HTERT RPE-1 (cell line): ENCODE results near the gene METTL5.
"Not testable (repeated sequence)": the region's sequence is repeated elsewhere in the genome, so short reads cannot be mapped to it uniquely, and the experiment has no call there.

Experiments used
- in situ Hi-C: fragments of 300-500 bp; cut with MboI; formaldehyde crosslinking; loops from 4 replicates; pipeline ENCODE4 v1.14.3; 2020; ENCODE audit warnings: low sequenced_read_pairs

METTL5 gene

DNA sequence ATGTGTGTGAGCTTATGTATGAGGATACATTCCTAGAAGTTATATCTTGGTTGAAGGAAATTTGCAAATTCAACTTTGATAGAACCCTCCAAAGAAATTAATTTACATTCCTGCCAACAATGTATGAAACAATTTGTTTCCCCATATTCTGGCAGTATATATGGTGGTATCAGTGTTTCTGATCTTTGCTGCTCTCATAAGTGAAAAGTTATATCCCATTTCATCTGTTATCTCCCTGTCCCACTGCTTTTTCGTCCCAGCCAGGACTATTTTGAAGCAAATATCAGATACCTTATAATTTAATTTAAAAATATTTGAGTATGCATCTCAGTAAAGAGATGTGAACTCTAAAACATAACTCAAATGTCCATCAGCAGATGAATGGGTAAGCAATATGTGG is 9.7 kb upstream of the METTL5 start:
- in situ Hi-C loops, result no loop called here

- in situ Hi-C loops, result no loop called here
These were observed 3.6 kb upstream of the METTL5 start for GRCh38 chr2:169828141-169828811.

DNA sequence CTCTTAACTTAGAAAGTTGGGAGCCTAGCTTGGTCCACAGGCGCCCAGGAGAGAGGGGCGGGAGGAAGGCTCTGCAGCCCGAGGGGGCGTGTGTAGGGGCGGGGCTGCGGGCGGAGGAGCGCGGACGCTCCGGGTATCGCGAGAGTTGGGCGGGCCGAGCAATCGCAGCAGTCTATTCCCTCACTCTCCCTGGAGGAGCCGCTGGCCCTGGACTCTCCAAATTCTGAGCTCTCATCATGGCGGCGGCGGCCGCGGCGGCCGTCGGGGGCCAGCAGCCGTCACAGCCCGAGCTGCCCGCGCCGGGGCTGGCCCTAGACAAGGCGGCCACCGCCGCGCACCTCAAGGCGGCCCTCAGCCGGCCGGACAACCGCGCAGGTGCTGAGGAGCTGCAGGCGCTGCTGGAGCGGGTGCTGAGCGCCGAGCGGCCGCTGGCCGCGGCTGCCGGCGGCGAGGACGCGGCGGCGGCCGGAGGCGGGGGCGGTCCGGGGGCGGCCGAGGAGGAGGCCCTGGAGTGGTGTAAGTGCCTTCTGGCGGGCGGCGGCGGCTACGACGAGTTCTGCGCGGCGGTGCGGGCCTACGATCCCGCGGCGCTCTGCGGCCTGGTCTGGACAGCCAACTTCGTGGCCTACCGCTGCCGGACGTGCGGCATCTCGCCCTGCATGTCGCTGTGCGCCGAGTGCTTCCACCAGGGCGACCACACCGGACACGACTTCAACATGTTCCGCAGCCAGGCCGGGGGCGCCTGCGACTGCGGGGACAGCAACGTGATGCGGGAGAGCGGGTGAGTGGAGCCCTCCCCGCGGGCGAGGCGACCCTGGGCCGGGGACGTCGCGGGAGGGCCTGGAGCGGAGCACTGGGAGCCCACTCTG is 2.8 kb upstream of the METTL5 start, which contains the start of gene UBR3:
Gene UBR3, plus strand, starts transcription at position 183 of the 869 bp plus-strand sequence. Its CDS starts 54 bp downstream, at position 237.
- in situ Hi-C loops, result no loop called here

GRCh38 chr2:169823996-169824372 is 721 bp downstream of the METTL5 start:
- in situ Hi-C loops, result no loop called here

GRCh38 chr2:169822785-169823392 is 1.8 kb downstream of the METTL5 start:
- in situ Hi-C loops, result no loop called here

DNA sequence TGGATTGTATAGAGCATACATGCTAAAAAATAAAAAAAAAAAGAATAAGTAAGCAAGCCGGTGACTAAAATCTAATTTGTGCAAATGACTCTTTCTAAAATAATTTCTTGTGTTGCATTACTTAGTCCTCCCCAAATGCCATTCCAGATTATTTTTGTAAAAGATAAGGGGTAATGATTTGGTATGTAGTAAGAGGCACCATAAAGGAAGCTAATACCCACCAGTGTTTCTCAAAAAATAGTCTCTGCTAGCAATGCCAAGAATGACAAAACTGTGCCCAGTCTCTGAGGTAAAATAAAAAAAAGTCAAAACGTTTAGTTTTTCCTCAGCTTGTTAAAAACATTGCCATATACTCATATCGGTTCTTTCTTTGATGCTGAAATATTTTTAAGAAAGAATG is 2.7 kb downstream of the METTL5 start:
- in situ Hi-C loops, result no loop called here

DNA sequence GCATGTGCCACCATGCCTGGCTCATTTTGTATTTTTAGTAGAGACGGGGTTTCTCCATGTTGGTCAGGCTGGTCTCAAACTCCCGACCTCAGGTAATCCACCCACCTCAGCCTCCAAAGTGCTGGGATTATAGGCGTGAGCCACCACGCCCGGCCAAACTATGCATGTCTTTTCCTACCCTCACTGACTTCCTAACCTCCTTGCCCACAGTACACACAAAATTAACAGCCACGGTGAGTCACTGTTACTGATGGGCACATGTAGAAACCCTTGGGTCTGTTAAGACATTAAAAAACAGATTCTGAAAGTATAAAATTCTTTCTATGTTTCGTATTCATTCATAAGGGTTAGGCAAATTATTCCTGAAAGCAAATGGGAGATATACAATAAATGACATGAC is 4.6 kb downstream of the METTL5 start:
- in situ Hi-C loops, result not testable (repeated sequence)

DNA sequence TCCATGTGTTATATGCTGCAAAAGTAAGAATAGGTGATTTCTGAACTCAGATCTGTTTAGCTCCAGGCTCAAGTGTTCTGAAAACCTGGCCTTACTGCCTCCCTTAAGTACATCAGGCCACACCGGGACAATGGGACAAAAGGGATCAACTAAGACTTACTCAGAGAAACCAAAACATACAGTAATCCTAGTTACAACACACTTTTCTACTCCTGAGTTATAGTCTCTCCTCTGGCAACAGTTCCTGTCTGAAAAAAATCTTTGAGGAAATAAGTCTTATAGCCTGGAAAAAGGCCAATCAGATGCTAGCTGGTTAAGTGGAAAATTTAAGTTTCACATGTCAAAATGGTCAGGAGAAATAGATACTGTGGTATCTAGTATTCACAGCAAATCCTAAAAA is 5.6 kb downstream of the METTL5 start:
- in situ Hi-C loops, result no loop called here

- in situ Hi-C loops, result no loop called here
These were observed 6.5 kb downstream of the METTL5 start for GRCh38 chr2:169818241-169818640.

DNA sequence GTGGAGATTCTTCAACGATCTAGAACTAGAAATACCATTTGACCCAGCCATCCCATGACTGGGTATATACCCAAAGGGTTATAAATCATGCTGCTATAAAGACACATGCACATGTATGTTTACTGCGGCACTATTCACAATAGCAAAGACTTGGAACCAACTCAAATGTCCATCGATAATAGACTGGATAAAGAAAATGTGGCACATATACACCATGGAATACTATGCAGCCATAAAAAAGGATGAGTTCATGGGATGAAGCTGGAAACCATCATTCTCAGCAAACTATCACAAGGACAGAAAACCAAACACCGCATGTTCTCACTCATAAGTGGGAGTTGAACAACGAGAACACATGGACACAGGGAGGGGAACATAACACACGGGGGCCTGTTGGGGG is 7.3 kb downstream of the METTL5 start:
- in situ Hi-C loops, result not testable (repeated sequence)

GRCh38 chr2:169816961-169817360 is 7.7 kb downstream of the METTL5 start:
- in situ Hi-C loops, result not testable (repeated sequence)

DNA sequence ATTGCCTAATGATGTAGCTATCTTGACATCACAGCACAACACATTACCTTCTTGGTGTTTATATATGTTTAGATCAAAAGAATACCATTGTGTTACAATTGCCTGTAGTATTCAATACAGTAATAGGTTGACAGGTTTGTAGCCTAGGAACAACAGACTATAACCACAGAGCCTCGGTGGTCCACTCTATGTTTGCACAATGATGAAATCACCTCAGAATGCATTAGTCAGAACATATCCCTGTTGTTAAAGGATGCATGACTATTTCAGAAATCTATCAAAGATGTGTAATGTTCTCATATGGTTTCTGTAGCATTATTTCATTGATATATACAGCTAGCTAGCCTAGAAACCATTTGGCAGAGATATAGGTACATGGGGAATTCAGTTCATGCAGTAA is 8.9 kb downstream of the METTL5 start:
- in situ Hi-C loops, result no loop called here

DNA sequence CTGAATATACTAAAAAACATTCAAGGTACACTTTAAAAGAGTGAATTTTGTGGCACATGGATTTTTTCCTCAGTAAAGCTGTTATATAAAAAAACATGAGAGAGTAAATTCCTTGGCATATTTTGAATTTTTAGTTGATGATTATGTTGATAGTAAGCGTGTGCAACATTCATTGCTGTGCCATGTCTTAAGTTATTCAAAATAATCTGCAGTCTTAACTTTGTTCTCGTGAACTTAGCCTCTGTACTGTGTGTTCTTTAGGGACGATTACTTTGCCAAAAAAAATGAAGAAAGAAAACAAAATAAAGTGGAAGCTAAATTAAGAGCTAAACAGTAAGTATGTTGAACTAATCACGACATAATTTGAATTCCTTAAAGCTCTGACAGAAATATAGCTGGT is 16.5 kb downstream of the METTL5 start:
- in situ Hi-C loops, result no loop called here

- in situ Hi-C loops, result no loop called here
These were observed 18.1 kb downstream of the METTL5 start for GRCh38 chr2:169806586-169806985.

- in situ Hi-C loops, result no loop called here
These were observed 21.2 kb downstream of the METTL5 start for GRCh38 chr2:169803480-169803879.

DNA sequence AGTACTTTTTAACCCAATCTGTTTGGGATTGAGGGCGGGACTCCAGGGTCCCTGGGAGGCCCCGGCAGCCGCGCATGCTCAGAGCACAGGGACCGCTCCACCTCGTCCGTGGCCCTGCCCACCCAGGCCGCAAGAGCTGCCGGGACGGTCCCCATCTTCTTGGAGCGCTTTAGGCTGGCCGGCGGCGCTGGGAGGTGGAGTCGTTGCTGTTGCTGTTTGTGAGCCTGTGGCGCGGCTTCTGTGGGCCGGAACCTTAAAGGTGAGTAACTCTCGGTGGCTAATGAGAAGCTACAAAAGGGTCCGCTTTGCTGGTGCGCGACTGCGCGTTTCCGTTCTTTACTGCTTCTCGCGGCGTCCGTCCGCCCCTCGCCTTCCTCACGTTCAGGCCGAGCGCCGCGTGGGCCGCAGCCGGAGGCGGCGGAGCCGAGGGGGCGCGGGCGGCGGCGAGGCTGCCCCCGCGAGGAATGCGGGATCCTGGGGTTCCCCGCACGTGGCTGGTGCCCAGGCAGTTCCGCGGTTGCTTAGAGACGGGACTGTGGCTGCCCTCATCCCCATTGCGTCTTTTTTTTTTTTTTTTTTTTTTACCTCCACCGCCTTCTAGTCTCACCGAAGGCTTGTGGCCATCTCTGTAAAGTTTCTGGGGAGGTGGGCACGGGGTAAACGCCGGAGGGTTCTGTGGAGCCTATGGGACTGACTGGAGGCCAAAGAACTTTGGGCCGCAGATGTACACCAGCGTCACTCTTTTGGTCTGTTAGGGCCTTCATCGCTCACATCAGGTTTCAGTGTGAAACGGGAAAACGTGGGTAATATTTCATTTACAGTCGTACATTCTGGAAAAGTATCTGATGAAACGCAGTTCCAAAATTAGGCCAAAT is 25.8 kb downstream of the METTL5 start, which contains the start of gene SSB:
Gene SSB, plus strand, starts transcription at position 154 of the 875 bp plus-strand sequence. CDS start 2,090 bp downstream, outside the sequence.
- in situ Hi-C loops, result no loop called here

- in situ Hi-C loops, result no loop called here
These were observed 26.3 kb downstream of the METTL5 start for GRCh38 chr2:169798397-169798717.

GRCh38 chr2:169797601-169798000 is 27.1 kb downstream of the METTL5 start:
- in situ Hi-C loops, result no loop called here

DNA sequence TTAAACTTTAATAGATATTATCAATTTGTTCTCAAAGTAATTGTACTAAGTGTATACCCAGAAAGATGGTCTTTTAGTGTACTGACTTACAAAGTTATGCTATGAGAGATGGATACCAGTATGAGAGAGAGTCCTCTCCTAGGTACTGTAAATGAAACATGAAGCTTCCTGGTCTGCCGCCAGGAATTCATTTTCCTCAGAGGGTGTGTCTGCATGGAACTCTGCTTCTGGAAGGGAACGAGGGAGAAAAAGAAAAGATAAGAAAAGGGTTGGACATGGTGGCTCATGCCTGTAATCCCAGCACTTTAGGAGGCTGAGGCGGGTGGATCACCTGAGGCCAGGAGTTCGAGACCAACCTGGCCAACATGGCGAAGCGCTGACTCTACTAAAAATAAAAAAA is 28.3 kb downstream of the METTL5 start:
- in situ Hi-C loops, result no loop called here

- in situ Hi-C loops, result no loop called here
These were observed 29.5 kb downstream of the METTL5 start for GRCh38 chr2:169795181-169795580.

GRCh38 chr2:169790581-169790980 is 34.1 kb downstream of the METTL5 start:
- in situ Hi-C loops, result no loop called here
